Activated B cell treated with CpG ODN at 0.5 μM for 24 hours (primary cell): Measurements from ENCODE around the gene EFNA4. TPM values are rescaled to one million over a fixed set of nuclear protein-coding genes. Genes with fewer than 3 reads are reported as not detected.
"Not testable (repeated sequence)": the region's sequence is repeated elsewhere in the genome, so short reads cannot be mapped to it uniquely, and the experiment has no call there.

ENCODE experiments used
- ATAC-seq: fragments of 200-7000 bp; cut with Tn5 transposase; one replicate; pipeline ENCODE4 v1.10.0; 2021; ENCODE audit warnings: low read depth, mild to moderate bottlenecking, moderate library complexity
- CTCF ChIA-PET: fragments of 350-600 bp; sonication (Branson Sonifier 250); formaldehyde crosslinking; loops from one replicate; lab custom pipeline; 2021; ENCODE audit warnings: antibody characterized with exemption; lab: Charles Lee
- POLR2A ChIA-PET: fragments of 350-600 bp; sonication (Branson Sonifier 250); formaldehyde crosslinking; loops from one replicate; lab custom pipeline; 2021; ENCODE audit warnings: antibody characterized with exemption; lab: Charles Lee
- DNase-seq: peaks from one replicate; pipeline ENCODE4 v3.0.0; 2022
- H3K27ac Mint-ChIP-seq: one replicate; pipeline ENCODE4 v1.8.0; 2020; ENCODE audit warnings: mixed read lengths
- H3K27me3 Mint-ChIP-seq: one replicate; pipeline ENCODE4 v1.8.0; 2021; ENCODE audit warnings: mixed read lengths
- H3K36me3 Mint-ChIP-seq: one replicate; pipeline ENCODE4 v1.8.0; 2021; ENCODE audit warnings: low read depth, mixed read lengths
- H3K4me1 Mint-ChIP-seq: one replicate; pipeline ENCODE4 v1.8.0; 2021; ENCODE audit warnings: mixed read lengths
- H3K4me3 Mint-ChIP-seq: one replicate; pipeline ENCODE4 v1.8.0; 2020; ENCODE audit warnings: mild to moderate bottlenecking, mixed read lengths
- H3K9me3 Mint-ChIP-seq: one replicate; pipeline ENCODE4 v1.8.0; 2020; ENCODE audit warnings: mixed read lengths
- CTCF ChIP-seq: fragments of 200-600 bp; IDR thresholded peaks from one replicate; pipeline ENCODE4 v1.8.0; 2022; ENCODE audit warnings: antibody characterized with exemption, mild to moderate bottlenecking
- intact Hi-C: fragments of 100-400 bp; cut with micrococcal nuclease; formaldehyde crosslinking; loops from one replicate; pipeline ENCODE4 v1.15.1; 2024
- total RNA-seq: library from RNA; stranded (reverse); gene quantifications from 2 replicates; pipeline ENCODE4 v1.2.3, GENCODE V29; 2022

The EFNA4 gene
- total RNA-seq, 1 donor from 2014 or later: 7.8 TPM

- no peaks in the 10 kb centered on the region for H3K9me3 Mint-ChIP-seq
- no peaks in the 10 kb centered on the region for H3K36me3 Mint-ChIP-seq
- H3K4me3 Mint-ChIP-seq: no peak overlapping the region
- DNase-seq (no peak), ATAC-seq (no peak)
- intact Hi-C loops: no loop called here
- H3K4me1 Mint-ChIP-seq: no peaks in the 10 kb centered on the region
- no peak overlapping the region for H3K27ac Mint-ChIP-seq
- TF ChIP-seq CTCF: no peak
- ChIA-PET CTCF (interaction anchor here (0.6 to 0.9 kb wide), 2 partner anchors 26 to 27 kb away, joined by 3 read pairs; no protein-coding TSS in a partner anchor), POLR2A (interaction anchor here (0.6 to 0.9 kb wide), 4 partner anchors 17 to 1627 kb away, joined by 3 to 4 read pairs (median 4); no protein-coding TSS in a partner anchor)
- peaks cover 15% of the 10 kb centered on the region for H3K27me3 Mint-ChIP-seq
Observed at GRCh38 chr1:155117610-155118009, 54.1 kb downstream of the EFNA4 start.

- H3K27me3 Mint-ChIP-seq: peaks cover 15% of the 10 kb centered on the region
- DNase-seq, intact Hi-C loops, H3K4me1 Mint-ChIP-seq, H3K9me3 Mint-ChIP-seq, ATAC-seq, H3K27ac Mint-ChIP-seq, H3K4me3 Mint-ChIP-seq, H3K36me3 Mint-ChIP-seq: not testable (repeated sequence)
- ChIA-PET CTCF (interaction anchor here (0.6 to 0.9 kb wide), 2 partner anchors 27 kb away, joined by 3 read pairs; no protein-coding TSS in a partner anchor), POLR2A (interaction anchor here (0.6 to 0.9 kb wide), 3 partner anchors 17 to 93 kb away, joined by 3 to 4 read pairs (median 3); no protein-coding TSS in a partner anchor)
Observed at GRCh38 chr1:155118090-155118489, 54.5 kb downstream of the EFNA4 start.

Other genes with a start within 250 kb of the EFNA4 start
- 0.44 and 1.1 TPM in 2 replicates for gene KCNN3, start 193.5 kb upstream of the EFNA4 start, total RNA-seq
- gene PMVK, start 127.0 kb upstream of the EFNA4 start, total RNA-seq: 24.6 and 26.3 TPM in 2 replicates
- gene PBXIP1, start 107.6 kb upstream of the EFNA4 start, total RNA-seq: 42.4 and 43.2 TPM in 2 replicates
- 33.1 and 38.1 TPM in 2 replicates for gene PYGO2, start 102.0 kb upstream of the EFNA4 start, total RNA-seq
- 59.3 and 60.9 TPM in 2 replicates for gene SHC1, start 93.0 kb upstream of the EFNA4 start, total RNA-seq
- 25.3 and 26.6 TPM in 2 replicates for gene CKS1B, start 89.1 kb upstream of the EFNA4 start, total RNA-seq
- 64.1 and 69.0 TPM in 2 replicates for gene FLAD1, start 80.4 kb upstream of the EFNA4 start, total RNA-seq
- 1.8 and 2.4 TPM in 2 replicates for gene LENEP, start 70.2 kb upstream of the EFNA4 start, total RNA-seq
- gene ZBTB7B, start 60.9 kb upstream of the EFNA4 start, total RNA-seq: 56.2 and 56.6 TPM in 2 replicates
- gene DCST2, start 30.0 kb upstream of the EFNA4 start, total RNA-seq: 1.0 TPM in 1 of 2 replicates, not detected in the other
- gene DCST1, start 29.9 kb upstream of the EFNA4 start, total RNA-seq: not detected in 2 replicates
- 11.3 and 13.7 TPM in 2 replicates for gene ADAM15, start 12.4 kb upstream of the EFNA4 start, total RNA-seq
- gene EFNA3, start 15.1 kb downstream of the EFNA4 start, total RNA-seq: 1.2 and 1.7 TPM in 2 replicates
- 0.29 TPM in 1 of 2 replicates, not detected in the other for gene EFNA1, start 64.1 kb downstream of the EFNA4 start, total RNA-seq
- 77.3 and 85.2 TPM in 2 replicates for gene SLC50A1, start 72.1 kb downstream of the EFNA4 start, total RNA-seq
- gene DPM3, start 76.8 kb downstream of the EFNA4 start, total RNA-seq: 33.2 and 36.8 TPM in 2 replicates
- gene KRTCAP2, start 109.6 kb downstream of the EFNA4 start, total RNA-seq: 128 and 132 TPM in 2 replicates
- 1.2 and 1.9 TPM in 2 replicates for gene TRIM46, start 110.1 kb downstream of the EFNA4 start, total RNA-seq
- 9.7 and 15.3 TPM in 2 replicates for gene THBS3, start 144.2 kb downstream of the EFNA4 start, total RNA-seq
- 36.7 and 38.2 TPM in 2 replicates for gene MTX1, start 145.0 kb downstream of the EFNA4 start, total RNA-seq
- gene ENTREP3, start 191.7 kb downstream of the EFNA4 start, total RNA-seq: 13.7 and 14.8 TPM in 2 replicates
- gene SCAMP3, start 198.6 kb downstream of the EFNA4 start, total RNA-seq: 71.8 and 78.6 TPM in 2 replicates
- 109 and 112 TPM in 2 replicates for gene CLK2, start 209.8 kb downstream of the EFNA4 start, total RNA-seq
- 2.7 TPM in 2 replicates for gene HCN3, start 213.7 kb downstream of the EFNA4 start, total RNA-seq
- gene PKLR, start 237.7 kb downstream of the EFNA4 start, total RNA-seq: 0.18 TPM in 1 of 2 replicates, not detected in the other
- gene FDPS, start 245.1 kb downstream of the EFNA4 start, total RNA-seq: 241 and 242 TPM in 2 replicates